ENCODE data around the gene RIOK2.
A peak's percentile ranks its signal among the peaks of the same experiment; 100 is the strongest.
"Not testable (repeated sequence)": the region's sequence is repeated elsewhere in the genome, so short reads cannot be mapped to it uniquely, and the experiment has no call there.

Gene RIOK2

GRCh38 chr5:97183100-97183929 is at the start of gene RIOK2:
RIOK2 (minus strand) TSS chr5:97183247; CDS start chr5:97183191, 56 bp downstream.
- DNase-seq (ENCODE audit: low spot score): peak; percentile 93

GRCh38 chr5:97231025-97231636 is 48.1 kb upstream of the RIOK2 start:
- no peak for DNase-seq (ENCODE audit: low spot score)

GRCh38 chr5:97229688-97230285 is 46.7 kb upstream of the RIOK2 start:
- DNase-seq (ENCODE audit: low spot score): no peak

GRCh38 chr5:97229196-97229595 is 46.1 kb upstream of the RIOK2 start:
- no peak for DNase-seq (ENCODE audit: low spot score)

- no peak for DNase-seq (ENCODE audit: low spot score)
These were observed 42.2 kb upstream of the RIOK2 start for GRCh38 chr5:97225222-97225621.

GRCh38 chr5:97224112-97224750 is 41.2 kb upstream of the RIOK2 start:
- DNase-seq (ENCODE audit: low spot score): no peak

- DNase-seq (ENCODE audit: low spot score): no peak
These were observed 40.5 kb upstream of the RIOK2 start for GRCh38 chr5:97223596-97223995.

- no peak for DNase-seq (ENCODE audit: low spot score)
These were observed 26.3 kb upstream of the RIOK2 start for GRCh38 chr5:97209343-97209742.

GRCh38 chr5:97208714-97209113 is 25.7 kb upstream of the RIOK2 start:
- no peak for DNase-seq (ENCODE audit: low spot score)

GRCh38 chr5:97208184-97208713 is 25.2 kb upstream of the RIOK2 start:
- DNase-seq (ENCODE audit: low spot score): no peak

GRCh38 chr5:97194366-97194765 is 11.3 kb upstream of the RIOK2 start:
- DNase-seq (ENCODE audit: low spot score): no peak

GRCh38 chr5:97193355-97193688 is 10.3 kb upstream of the RIOK2 start:
- DNase-seq (ENCODE audit: low spot score): no peak

- no peak for DNase-seq (ENCODE audit: low spot score)
These were observed 9.7 kb upstream of the RIOK2 start for GRCh38 chr5:97192580-97193354.

- no peak for DNase-seq (ENCODE audit: low spot score)
These were observed 8.8 kb upstream of the RIOK2 start for GRCh38 chr5:97191893-97192292.

- DNase-seq (ENCODE audit: low spot score): not testable (repeated sequence)
These were observed 6.5 kb upstream of the RIOK2 start for GRCh38 chr5:97189523-97189922.

- no peak for DNase-seq (ENCODE audit: low spot score)
These were observed 825 bp upstream of the RIOK2 start for GRCh38 chr5:97183930-97184213.

GRCh38 chr5:97182571-97183099 is 412 bp downstream of the RIOK2 start:
- DNase-seq (ENCODE audit: low spot score): no peak

GRCh38 chr5:97181856-97182545 is 1.0 kb downstream of the RIOK2 start:
- no peak for DNase-seq (ENCODE audit: low spot score)

GRCh38 chr5:97179457-97179856 is 3.6 kb downstream of the RIOK2 start:
- DNase-seq (ENCODE audit: low spot score): not testable (repeated sequence)

- DNase-seq (ENCODE audit: low spot score): no peak
These were observed 10.8 kb downstream of the RIOK2 start for GRCh38 chr5:97172227-97172626.

- no peak for DNase-seq (ENCODE audit: low spot score)
These were observed 11.3 kb downstream of the RIOK2 start for GRCh38 chr5:97171703-97172102.
